ENCODE data around the gene PDE4C. TPM values are rescaled to one million over a fixed set of nuclear protein-coding genes. Genes with fewer than 3 reads are reported as not detected.

PDE4C gene
- total RNA-seq, 1 experiment from 2014 or later, result 3.0 TPM

GRCh38 chr19:18223860-18224524 lies 2.2 kb downstream of the PDE4C start (continued):
- TF ChIP-seq AFF4 (CRISPR knock-in tag; IDR thresholded peaks at IDR 0.05; ENCODE audit: borderline replicate concordance) (no peak), CREM (CRISPR knock-in tag; IDR thresholded peaks at IDR 0.05) (no peak), NR2C2 (CRISPR knock-in tag; IDR thresholded peaks at IDR 0.05) (peak; percentile 95), ZMAT4 (CRISPR knock-in tag; IDR thresholded peaks at IDR 0.05) (no peak), CBFB (CRISPR knock-in tag; IDR thresholded peaks at IDR 0.05; ENCODE audit: low read depth) (0 out of 2 replicates have a peak, but pooled peaks have one; percentile 79)
- TF ChIP-seq, protein P1, sequence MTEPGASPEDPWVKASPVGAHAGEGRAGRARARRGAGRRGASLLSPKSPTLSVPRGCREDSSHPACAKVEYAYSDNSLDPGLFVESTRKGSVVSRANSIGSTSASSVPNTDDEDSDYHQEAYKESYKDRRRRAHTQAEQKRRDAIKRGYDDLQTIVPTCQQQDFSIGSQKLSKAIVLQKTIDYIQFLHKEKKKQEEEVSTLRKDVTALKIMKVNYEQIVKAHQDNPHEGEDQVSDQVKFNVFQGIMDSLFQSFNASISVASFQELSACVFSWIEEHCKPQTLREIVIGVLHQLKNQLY (CRISPR knock-in tag; IDR thresholded peaks at IDR 0.05), result no peak
- TF ChIP-seq, protein P2, sequence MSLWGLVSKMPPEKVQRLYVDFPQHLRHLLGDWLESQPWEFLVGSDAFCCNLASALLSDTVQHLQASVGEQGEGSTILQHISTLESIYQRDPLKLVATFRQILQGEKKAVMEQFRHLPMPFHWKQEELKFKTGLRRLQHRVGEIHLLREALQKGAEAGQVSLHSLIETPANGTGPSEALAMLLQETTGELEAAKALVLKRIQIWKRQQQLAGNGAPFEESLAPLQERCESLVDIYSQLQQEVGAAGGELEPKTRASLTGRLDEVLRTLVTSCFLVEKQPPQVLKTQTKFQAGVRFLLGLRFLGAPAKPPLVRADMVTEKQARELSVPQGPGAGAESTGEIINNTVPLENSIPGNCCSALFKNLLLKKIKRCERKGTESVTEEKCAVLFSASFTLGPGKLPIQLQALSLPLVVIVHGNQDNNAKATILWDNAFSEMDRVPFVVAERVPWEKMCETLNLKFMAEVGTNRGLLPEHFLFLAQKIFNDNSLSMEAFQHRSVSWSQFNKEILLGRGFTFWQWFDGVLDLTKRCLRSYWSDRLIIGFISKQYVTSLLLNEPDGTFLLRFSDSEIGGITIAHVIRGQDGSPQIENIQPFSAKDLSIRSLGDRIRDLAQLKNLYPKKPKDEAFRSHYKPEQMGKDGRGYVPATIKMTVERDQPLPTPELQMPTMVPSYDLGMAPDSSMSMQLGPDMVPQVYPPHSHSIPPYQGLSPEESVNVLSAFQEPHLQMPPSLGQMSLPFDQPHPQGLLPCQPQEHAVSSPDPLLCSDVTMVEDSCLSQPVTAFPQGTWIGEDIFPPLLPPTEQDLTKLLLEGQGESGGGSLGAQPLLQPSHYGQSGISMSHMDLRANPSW (CRISPR knock-in tag; conservative IDR thresholded peaks at IDR 0.05; ENCODE audit: low read depth), result no peak
- TF ChIP-seq, protein P3, sequence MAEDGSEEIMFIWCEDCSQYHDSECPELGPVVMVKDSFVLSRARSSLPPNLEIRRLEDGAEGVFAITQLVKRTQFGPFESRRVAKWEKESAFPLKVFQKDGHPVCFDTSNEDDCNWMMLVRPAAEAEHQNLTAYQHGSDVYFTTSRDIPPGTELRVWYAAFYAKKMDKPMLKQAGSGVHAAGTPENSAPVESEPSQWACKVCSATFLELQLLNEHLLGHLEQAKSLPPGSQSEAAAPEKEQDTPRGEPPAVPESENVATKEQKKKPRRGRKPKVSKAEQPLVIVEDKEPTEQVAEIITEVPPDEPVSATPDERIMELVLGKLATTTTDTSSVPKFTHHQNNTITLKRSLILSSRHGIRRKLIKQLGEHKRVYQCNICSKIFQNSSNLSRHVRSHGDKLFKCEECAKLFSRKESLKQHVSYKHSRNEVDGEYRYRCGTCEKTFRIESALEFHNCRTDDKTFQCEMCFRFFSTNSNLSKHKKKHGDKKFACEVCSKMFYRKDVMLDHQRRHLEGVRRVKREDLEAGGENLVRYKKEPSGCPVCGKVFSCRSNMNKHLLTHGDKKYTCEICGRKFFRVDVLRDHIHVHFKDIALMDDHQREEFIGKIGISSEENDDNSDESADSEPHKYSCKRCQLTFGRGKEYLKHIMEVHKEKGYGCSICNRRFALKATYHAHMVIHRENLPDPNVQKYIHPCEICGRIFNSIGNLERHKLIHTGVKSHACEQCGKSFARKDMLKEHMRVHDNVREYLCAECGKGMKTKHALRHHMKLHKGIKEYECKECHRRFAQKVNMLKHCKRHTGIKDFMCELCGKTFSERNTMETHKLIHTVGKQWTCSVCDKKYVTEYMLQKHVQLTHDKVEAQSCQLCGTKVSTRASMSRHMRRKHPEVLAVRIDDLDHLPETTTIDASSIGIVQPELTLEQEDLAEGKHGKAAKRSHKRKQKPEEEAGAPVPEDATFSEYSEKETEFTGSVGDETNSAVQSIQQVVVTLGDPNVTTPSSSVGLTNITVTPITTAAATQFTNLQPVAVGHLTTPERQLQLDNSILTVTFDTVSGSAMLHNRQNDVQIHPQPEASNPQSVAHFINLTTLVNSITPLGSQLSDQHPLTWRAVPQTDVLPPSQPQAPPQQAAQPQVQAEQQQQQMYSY (CRISPR knock-in tag; IDR thresholded peaks at IDR 0.05), result peak; percentile 99

- ChIA-PET CTCF (interaction anchor here (0.6 to 3.6 kb wide), 15 partner anchors 10 to 1062 kb away, joined by 3 to 50 read pairs (median 4); partner anchors contain the start of genes LSM4, RAB3A and SSBP4), POLR2A (no interaction called here)
- ATAC-seq, result no peak
- no peak for DNase-seq (ENCODE audit: low spot score)
- Mint-ChIP-seq H3K4me3 (peak overlapping the region; percentile 52), H3K9me3 (no peaks in the 10 kb centered on the region), H3K4me1 (peaks cover 30% of the 10 kb centered on the region), H3K27me3 (ENCODE audit: low read depth) (peaks cover 35% of the 10 kb centered on the region), H3K36me3 (no peaks in the 10 kb centered on the region), H3K27ac (no peak overlapping the region; the same call in 1 of the 2 replicates)
- TF ChIP-seq KAT7 (CRISPR knock-in tag; IDR thresholded peaks at IDR 0.05; ENCODE audit: borderline replicate concordance), result no peak
- no peak for TF ChIP-seq GRHL2 (CRISPR knock-in tag; IDR thresholded peaks at IDR 0.05; ENCODE audit: insufficient replicate concordance, severe bottlenecking)
- TF ChIP-seq CBFB (CRISPR knock-in tag; IDR thresholded peaks at IDR 0.05; ENCODE audit: low read depth), result no peak
- no peak for TF ChIP-seq ZNF232 (CRISPR knock-in tag; IDR thresholded peaks at IDR 0.05)
- no peak for TF ChIP-seq CDX4 (CRISPR knock-in tag; IDR thresholded peaks at IDR 0.05; ENCODE audit: borderline replicate concordance)
Observed at GRCh38 chr19:18221815-18222725, 4.2 kb downstream of the PDE4C start.
